HepG2 (cell line): ENCODE data around the gene MEF2B. TPM values are rescaled to one million over a fixed set of nuclear protein-coding genes. Genes with fewer than 3 reads are reported as not detected.
A peak's percentile ranks its signal among the peaks of the same experiment; 100 is the strongest.

Experiments used
- CEBPB ChIP-seq: IDR thresholded peaks from 2 replicates; pipeline ENCODE4 v1.6.1; 2011; ENCODE audit warnings: low read depth, low read length, improper control_type of control experiment, borderline replicate concordance
- E2F5 ChIP-seq: sonication (generic); formaldehyde crosslinking; conservative IDR thresholded peaks from 2 replicates; pipeline ENCODE4 v1.4.0; 2020; ENCODE audit warnings: missing genetic modification reagents
- FLYWCH1 ChIP-seq: sonication (generic); formaldehyde crosslinking; IDR thresholded peaks from 2 replicates; pipeline ENCODE4 v1.8.1; 2023; ENCODE audit warnings: mild to moderate bottlenecking, missing genetic modification reagents
- GTF3A ChIP-seq: sonication (generic); formaldehyde crosslinking; conservative IDR thresholded peaks from 2 replicates; pipeline ENCODE4 v1.4.0; 2020; ENCODE audit warnings: mild to moderate bottlenecking, missing genetic modification reagents
- HOXA7 ChIP-seq: sonication (generic); formaldehyde crosslinking; IDR thresholded peaks from 2 replicates; pipeline ENCODE4 v1.8.1; 2022; ENCODE audit warnings: mild to moderate bottlenecking, missing genetic modification reagents, moderate library complexity
- MNT ChIP-seq: fragments of 450-650 bp; IDR thresholded peaks from 2 replicates; pipeline ENCODE4 v1.6.1; 2016
- MZF1 ChIP-seq: sonication (generic); formaldehyde crosslinking; IDR thresholded peaks from 2 replicates; pipeline ENCODE4 v1.8.1; 2023; ENCODE audit warnings: mild to moderate bottlenecking, missing genetic modification reagents, borderline replicate concordance
- NFKB2 ChIP-seq: sonication (generic); formaldehyde crosslinking; IDR thresholded peaks from 2 replicates; pipeline ENCODE4 v1.4.0; 2020; ENCODE audit warnings: missing genetic modification reagents, borderline replicate concordance
- REXO4 ChIP-seq: sonication (generic); formaldehyde crosslinking; IDR thresholded peaks from 2 replicates; pipeline ENCODE4 v1.8.0; 2022; ENCODE audit warnings: missing genetic modification reagents, mild to moderate bottlenecking, borderline replicate concordance
- SOX5 ChIP-seq: IDR thresholded peaks from 2 replicates; pipeline ENCODE4 v1.6.1; 2016; ENCODE audit warnings: borderline replicate concordance
- ZBTB3 ChIP-seq: sonication (generic); formaldehyde crosslinking; IDR thresholded peaks from 2 replicates; pipeline ENCODE4 v1.4.0; 2020; ENCODE audit warnings: low read depth, mild to moderate bottlenecking, moderate library complexity, missing genetic modification reagents, borderline replicate concordance
- ZFAT ChIP-seq: sonication (generic); formaldehyde crosslinking; conservative IDR thresholded peaks from 2 replicates; pipeline ENCODE4 v1.8.1; 2023; ENCODE audit warnings: missing genetic modification reagents, inconsistent platforms
- ZMYM2 ChIP-seq: sonication (generic); formaldehyde crosslinking; IDR thresholded peaks from 2 replicates; pipeline ENCODE4 v1.8.0; 2022; ENCODE audit warnings: mild to moderate bottlenecking, missing genetic modification reagents
- ZNF180 ChIP-seq: sonication (generic); formaldehyde crosslinking; IDR thresholded peaks from 2 replicates; pipeline ENCODE4 v1.4.0; 2020; ENCODE audit warnings: low read depth, missing genetic modification reagents, borderline replicate concordance
- ZNF24 ChIP-seq: fragments of 450-650 bp; IDR thresholded peaks from 2 replicates; pipeline ENCODE4 v1.6.1; 2017; ENCODE audit warnings: antibody characterized with exemption, mild to moderate bottlenecking
- ZNF296 ChIP-seq: sonication (generic); formaldehyde crosslinking; conservative IDR thresholded peaks from 2 replicates; pipeline ENCODE4 v1.5.0; 2020; ENCODE audit warnings: mild to moderate bottlenecking, missing genetic modification reagents
- ZNF350 ChIP-seq: sonication (generic); formaldehyde crosslinking; IDR thresholded peaks from 2 replicates; pipeline ENCODE4 v1.4.0; 2020; ENCODE audit warnings: mild to moderate bottlenecking, low read depth, missing genetic modification reagents, borderline replicate concordance
- ZNF383 ChIP-seq: sonication (generic); formaldehyde crosslinking; IDR thresholded peaks from 2 replicates; pipeline ENCODE4 v1.4.0; 2020; ENCODE audit warnings: missing genetic modification reagents, mild to moderate bottlenecking, borderline replicate concordance
- ZNF430 ChIP-seq: sonication (generic); formaldehyde crosslinking; IDR thresholded peaks from 2 replicates; pipeline ENCODE4 v1.9.0; 2021; ENCODE audit warnings: mild to moderate bottlenecking, missing genetic modification reagents
- ZNF558 ChIP-seq: sonication (generic); formaldehyde crosslinking; IDR thresholded peaks from 2 replicates; pipeline ENCODE4 v1.9.0; 2022; ENCODE audit warnings: mild to moderate bottlenecking, missing genetic modification reagents, borderline replicate concordance
- ZNF749 ChIP-seq: sonication (generic); formaldehyde crosslinking; IDR thresholded peaks from 2 replicates; pipeline ENCODE4 v1.8.0; 2022; ENCODE audit warnings: mild to moderate bottlenecking, missing genetic modification reagents, moderate library complexity, borderline replicate concordance
- ZNF780A ChIP-seq: sonication (generic); formaldehyde crosslinking; IDR thresholded peaks from 2 replicates; pipeline ENCODE4 v1.8.0; 2022; ENCODE audit warnings: mild to moderate bottlenecking, missing genetic modification reagents, moderate library complexity
- polyA plus RNA-seq, 8 experiments: library from polyadenylated mRNA; depleted of rRNA in 3 of 8; stranded (reverse) in 7 of 8; unstranded in 1 of 8; fragments of >200 nt; fragmentation: Illumina TruSeq in 4 of 8; extraction: Trizol in 4 of 8; gene quantifications; 2 replicates each; pipeline versions ENCODE4 v1.2.1 to v1.2.3, GENCODE V29; 2011 to 2016; ENCODE audit warnings: low read depth in 4 of 8, missing spikeins in 1 of 8, mixed read lengths in 1 of 8; ENCODE audit not compliant: insufficient read depth in 1 of 8
- total RNA-seq, 5 experiments: library from RNA; depleted of rRNA; stranded (reverse); fragments of >200 nt; fragmentation: Illumina TruSeq; extraction: Trizol; gene quantifications; 2 replicates each; pipeline ENCODE4 v1.2.3, GENCODE V29; 2016; ENCODE audit warnings: low read depth in 1 of 5
- TF ChIP-seq, protein P1 (sequence below): sonication (generic); formaldehyde crosslinking; IDR thresholded peaks from 2 replicates; pipeline ENCODE4 v1.4.0; 2020; ENCODE audit warnings: missing genetic modification reagents
- TF ChIP-seq, protein P2 (sequence below): conservative IDR thresholded peaks from 2 replicates; pipeline ENCODE4 v1.6.1; 2018; ENCODE audit warnings: missing genetic modification reagents
- TF ChIP-seq, protein P3 (sequence below): sonication (generic); formaldehyde crosslinking; IDR thresholded peaks from 2 replicates; pipeline ENCODE4 v1.4.0; 2020; ENCODE audit warnings: low read depth, mild to moderate bottlenecking, missing genetic modification reagents

The MEF2B gene
- total and polyA plus RNA-seq, 2 of the 13 experiments (the other 11 are each of a cell fraction or from before 2014, with no cell fraction given): 1.2 to 1.7 TPM

DNA sequence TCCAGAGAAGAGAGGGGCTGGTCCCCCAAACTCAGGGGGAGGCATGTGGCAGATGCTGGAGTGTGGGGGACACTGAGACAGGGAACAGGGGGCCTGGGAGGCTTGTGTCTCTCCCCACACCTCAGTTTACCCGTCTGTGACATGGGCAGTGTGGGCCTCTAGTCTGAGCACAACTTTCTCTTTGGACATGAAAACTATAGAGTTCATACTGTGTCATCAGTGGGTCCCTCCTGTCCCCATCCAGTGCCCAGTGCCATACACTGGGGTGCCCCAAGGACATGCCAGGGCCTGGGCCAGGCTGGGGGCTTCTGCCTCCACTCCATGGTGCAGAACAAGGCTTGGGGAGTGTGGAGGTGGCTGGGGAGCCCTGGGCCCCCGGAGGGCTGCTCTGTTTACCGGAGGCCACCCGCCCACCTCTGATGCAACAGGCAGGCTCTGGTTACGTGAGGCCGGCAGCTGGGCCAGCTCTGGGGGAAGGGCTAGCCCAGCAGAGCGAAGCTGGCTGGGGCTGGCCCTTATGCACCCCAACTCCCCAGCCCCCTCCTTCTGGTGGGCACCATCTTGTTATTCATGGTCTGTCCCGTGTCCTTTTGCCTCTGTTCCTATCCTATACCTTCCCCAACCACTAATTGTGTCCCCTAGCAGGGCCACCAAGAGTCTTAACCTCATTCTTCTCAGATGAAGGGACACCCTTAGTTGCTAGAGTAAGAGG is 1.9 kb upstream of the MEF2B start (continued):
- TF ChIP-seq, protein P1, sequence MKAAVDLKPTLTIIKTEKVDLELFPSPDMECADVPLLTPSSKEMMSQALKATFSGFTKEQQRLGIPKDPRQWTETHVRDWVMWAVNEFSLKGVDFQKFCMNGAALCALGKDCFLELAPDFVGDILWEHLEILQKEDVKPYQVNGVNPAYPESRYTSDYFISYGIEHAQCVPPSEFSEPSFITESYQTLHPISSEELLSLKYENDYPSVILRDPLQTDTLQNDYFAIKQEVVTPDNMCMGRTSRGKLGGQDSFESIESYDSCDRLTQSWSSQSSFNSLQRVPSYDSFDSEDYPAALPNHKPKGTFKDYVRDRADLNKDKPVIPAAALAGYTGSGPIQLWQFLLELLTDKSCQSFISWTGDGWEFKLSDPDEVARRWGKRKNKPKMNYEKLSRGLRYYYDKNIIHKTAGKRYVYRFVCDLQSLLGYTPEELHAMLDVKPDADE (CRISPR knock-in tag): no peak
- TF ChIP-seq REXO4 (CRISPR knock-in tag) (no peak), ZNF180 (CRISPR knock-in tag) (no peak), ZNF430 (no peak), CEBPB (peak; percentile 95), ZNF383 (no peak), FLYWCH1 (CRISPR knock-in tag) (no peak), ZMYM2 (CRISPR knock-in tag) (no peak), ZNF558 (CRISPR knock-in tag) (no peak), SOX5 (CRISPR knock-in tag) (no peak), MZF1 (CRISPR knock-in tag) (no peak), HOXA7 (CRISPR knock-in tag) (no peak), ZNF350 (CRISPR knock-in tag) (peak; percentile 77), ZFAT (CRISPR knock-in tag) (no peak), ZNF749 (CRISPR knock-in tag) (no peak), ZNF780A (CRISPR knock-in tag) (no peak), ZBTB3 (no peak), ZNF296 (CRISPR knock-in tag) (no peak), MNT (no peak), ZNF24 (no peak), E2F5 (CRISPR knock-in tag) (no peak), GTF3A (no peak), NFKB2 (CRISPR knock-in tag) (peak; percentile 57; the same call in 1 of the 2 replicates)
- TF ChIP-seq, protein P2, sequence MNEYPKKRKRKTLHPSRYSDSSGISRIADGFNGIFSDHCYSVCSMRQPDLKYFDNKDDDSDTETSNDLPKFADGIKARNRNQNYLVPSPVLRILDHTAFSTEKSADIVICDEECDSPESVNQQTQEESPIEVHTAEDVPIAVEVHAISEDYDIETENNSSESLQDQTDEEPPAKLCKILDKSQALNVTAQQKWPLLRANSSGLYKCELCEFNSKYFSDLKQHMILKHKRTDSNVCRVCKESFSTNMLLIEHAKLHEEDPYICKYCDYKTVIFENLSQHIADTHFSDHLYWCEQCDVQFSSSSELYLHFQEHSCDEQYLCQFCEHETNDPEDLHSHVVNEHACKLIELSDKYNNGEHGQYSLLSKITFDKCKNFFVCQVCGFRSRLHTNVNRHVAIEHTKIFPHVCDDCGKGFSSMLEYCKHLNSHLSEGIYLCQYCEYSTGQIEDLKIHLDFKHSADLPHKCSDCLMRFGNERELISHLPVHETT (CRISPR knock-in tag): no peak
- TF ChIP-seq, protein P3, sequence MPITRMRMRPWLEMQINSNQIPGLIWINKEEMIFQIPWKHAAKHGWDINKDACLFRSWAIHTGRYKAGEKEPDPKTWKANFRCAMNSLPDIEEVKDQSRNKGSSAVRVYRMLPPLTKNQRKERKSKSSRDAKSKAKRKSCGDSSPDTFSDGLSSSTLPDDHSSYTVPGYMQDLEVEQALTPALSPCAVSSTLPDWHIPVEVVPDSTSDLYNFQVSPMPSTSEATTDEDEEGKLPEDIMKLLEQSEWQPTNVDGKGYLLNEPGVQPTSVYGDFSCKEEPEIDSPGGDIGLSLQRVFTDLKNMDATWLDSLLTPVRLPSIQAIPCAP (CRISPR knock-in tag): no peak
